SH-SY5Y (cell line): ENCODE results near the gene RET.

Experiments used
- GATA2 ChIP-seq: IDR thresholded peaks from 2 replicates; pipeline ENCODE4 v1.6.1; 2011; ENCODE audit warnings: mild to moderate bottlenecking, low read depth, low read length
- GATA3 ChIP-seq: IDR thresholded peaks from 2 replicates; pipeline ENCODE4 v1.6.1; 2011; ENCODE audit warnings: low read depth, mild to moderate bottlenecking, low read length, moderate library complexity

RET gene

GRCh38 chr10:43109671-43110249, 32.9 kb downstream of the RET start:
- TF ChIP-seq GATA2, result no peak
- no peak for TF ChIP-seq GATA3

- no peak for TF ChIP-seq GATA3
- no peak for TF ChIP-seq GATA2
These were observed 33.6 kb downstream of the RET start for GRCh38 chr10:43110338-43111071.

- TF ChIP-seq GATA3, result no peak
- TF ChIP-seq GATA2, result no peak
These were observed 34.2 kb downstream of the RET start for GRCh38 chr10:43111101-43111500.

- TF ChIP-seq GATA3 (no peak), GATA2 (no peak)
These were observed 35.2 kb downstream of the RET start for GRCh38 chr10:43111921-43112607.

- TF ChIP-seq GATA3, result no peak
- no peak for TF ChIP-seq GATA2
These were observed 35.7 kb downstream of the RET start for GRCh38 chr10:43112608-43112961.

- TF ChIP-seq GATA2 (no peak), GATA3 (no peak)
These were observed 36.6 kb downstream of the RET start for GRCh38 chr10:43113201-43114087.

GRCh38 chr10:43114088-43114742, 37.3 kb downstream of the RET start:
- TF ChIP-seq GATA3 (no peak), GATA2 (no peak)

GRCh38 chr10:43114743-43115611, 38.1 kb downstream of the RET start:
- TF ChIP-seq GATA3 (no peak), GATA2 (no peak)

- TF ChIP-seq GATA3 (no peak), GATA2 (no peak)
These were observed 39.2 kb downstream of the RET start for GRCh38 chr10:43115881-43116595.

GRCh38 chr10:43116596-43116995, 39.7 kb downstream of the RET start:
- no peak for TF ChIP-seq GATA3
- TF ChIP-seq GATA2, result no peak

- TF ChIP-seq GATA2 (no peak), GATA3 (no peak)
These were observed 40.3 kb downstream of the RET start for GRCh38 chr10:43117031-43117776.

GRCh38 chr10:43117777-43118583, 41.1 kb downstream of the RET start:
- no peak for TF ChIP-seq GATA3
- TF ChIP-seq GATA2, result no peak
